GM13976 (cell line): ENCODE data around the gene ASB4.

Experiments
- DNase-seq: peaks from one replicate; pipeline ENCODE4 v3.0.0; 2012; ENCODE audit warnings: low spot score
- CTCF ChIP-seq: IDR thresholded peaks from 2 replicates; pipeline ENCODE4 v1.5.1; 2012; ENCODE audit warnings: borderline replicate concordance, mild to moderate bottlenecking; ENCODE audit not compliant: insufficient read depth; ENCODE audit errors: extremely low read depth, missing control alignments, control extremely low read depth
- in situ Hi-C: fragments of 300-500 bp; cut with MboI; formaldehyde crosslinking; loops from one replicate; pipeline ENCODE4 v1.12.0; 2022; ENCODE audit warnings: low sequenced_read_pairs, mixed read lengths, inconsistent platforms; ENCODE audit not compliant: unreplicated experiment

ASB4 gene

GRCh38 chr7:95485391-95486123, at the start of gene ASB4:
Gene ASB4, plus strand, starts transcription at chr7:95485943. Its CDS starts 29 bp downstream, at chr7:95485972.
- no peak for DNase-seq
- no peak for TF ChIP-seq CTCF
- in situ Hi-C loops, result loop anchor here (25.0 kb wide), 1 partner anchor 1023 kb away; no protein-coding TSS in a partner anchor

GRCh38 chr7:95436407-95436806, 49.3 kb upstream of the ASB4 start:
- DNase-seq, result no peak
- no peak for TF ChIP-seq CTCF
- in situ Hi-C loops, result no loop called here

GRCh38 chr7:95440394-95441038, 45.2 kb upstream of the ASB4 start:
- in situ Hi-C loops, result no loop called here
- no peak for TF ChIP-seq CTCF
- no peak for DNase-seq

- no peak for TF ChIP-seq CTCF
- in situ Hi-C loops, result no loop called here
- no peak for DNase-seq
Measured at GRCh38 chr7:95441042-95441823, 44.5 kb upstream of the ASB4 start.

GRCh38 chr7:95444796-95445195, 40.9 kb upstream of the ASB4 start:
- no peak for TF ChIP-seq CTCF
- no peak for DNase-seq
- in situ Hi-C loops, result no loop called here

GRCh38 chr7:95446618-95447017, 39.1 kb upstream of the ASB4 start:
- no peak for DNase-seq
- TF ChIP-seq CTCF, result no peak
- in situ Hi-C loops, result no loop called here
